Panc1 (cell line): ENCODE measurements around the gene CLTC. TPM values are rescaled to one million over a fixed set of nuclear protein-coding genes. Genes with fewer than 3 reads are reported as not detected.

ENCODE experiments used
- ATAC-seq: fragments of 200-7000 bp; cut with Tn5 transposase; 2 replicates; pipeline ENCODE4 v1.9.1; 2020; ENCODE audit warnings: mild to moderate bottlenecking, moderate library complexity
- BruUV-seq: library from RNA; stranded (reverse); fragments of 400-500 nt; replicated peaks from 2 replicates; lab custom pipeline; 2021; lab: Mats Ljungman, UMichigan
- CTCF ChIA-PET: fragments of 300-600 bp; sonication (Branson Sonifier 250); formaldehyde crosslinking; loops from one replicate; lab custom pipeline; 2022; ENCODE audit warnings: antibody characterized with exemption; lab: Charles Lee
- POLR2A ChIA-PET: fragments of 300-600 bp; sonication (Branson Sonifier 250); formaldehyde crosslinking; loops from one replicate; lab custom pipeline; 2022; ENCODE audit warnings: antibody characterized with exemption; lab: Charles Lee
- DNase-seq: peaks from one replicate; pipeline ENCODE4 v3.0.0-alpha.2; 2010; ENCODE audit warnings: low read depth, low spot score
- H3K27ac ChIP-seq: 2 replicates; pipeline ENCODE4 v1.5.1; 2011; ENCODE audit warnings: mild to moderate bottlenecking, low read length, inconsistent platforms
- H3K27me3 ChIP-seq: fragments of 200-500 bp; sonication (Bioruptor generic); 2 replicates; pipeline ENCODE4 v1.6.0; 2014; ENCODE audit warnings: low read length, inconsistent platforms; ENCODE audit not compliant: control insufficient read depth, insufficient read depth
- H3K36me3 ChIP-seq: fragments of 200-500 bp; sonication (Bioruptor generic); 2 replicates; pipeline ENCODE4 v1.5.1; 2014; ENCODE audit warnings: inconsistent platforms, mild to moderate bottlenecking, low read length, moderate library complexity; ENCODE audit not compliant: control insufficient read depth, insufficient read depth
- H3K4me1 ChIP-seq: 2 replicates; pipeline ENCODE4 v1.5.1; 2011; ENCODE audit warnings: inconsistent platforms, mild to moderate bottlenecking, low read length, moderate library complexity; ENCODE audit not compliant: control insufficient read depth, insufficient read depth
- H3K4me3 ChIP-seq, 2 experiments: 2 replicates each; pipeline ENCODE4 v1.5.1; 2011 to 2012; ENCODE audit warnings: low read depth in 2 of 2, low read length in 2 of 2, mild to moderate bottlenecking in 2 of 2, inconsistent platforms in 1 of 2, moderate library complexity in 1 of 2
- H3K9me3 ChIP-seq: fragments of 200-500 bp; sonication (Bioruptor generic); 2 replicates; pipeline ENCODE4 v1.5.1; 2014; ENCODE audit warnings: low read depth, mild to moderate bottlenecking, inconsistent platforms, low read length, moderate library complexity; ENCODE audit not compliant: control insufficient read depth, insufficient read depth
- CTCF ChIP-seq: fragments of 450-650 bp; IDR thresholded peaks from 2 replicates; pipeline ENCODE4 v1.5.1; 2017; ENCODE audit warnings: mild to moderate bottlenecking
- POLR2AphosphoS5 ChIP-seq: IDR thresholded peaks from 2 replicates; pipeline ENCODE4 v1.6.1; 2012; ENCODE audit warnings: mild to moderate bottlenecking, low read depth, low read length, moderate library complexity
- REST ChIP-seq, 2 experiments: IDR thresholded peaks; 2 replicates each; pipeline ENCODE4 v1.6.1; 2011 to 2012; ENCODE audit warnings: low read depth in 2 of 2, control low read depth in 1 of 2, low read length in 1 of 2, mild to moderate bottlenecking in 1 of 2, moderate library complexity in 1 of 2; ENCODE audit not compliant: insufficient read depth in 1 of 2
- SIN3A ChIP-seq: IDR thresholded peaks from 2 replicates; pipeline ENCODE4 v1.6.1; 2012; ENCODE audit warnings: low read depth, mild to moderate bottlenecking, low read length, moderate library complexity, borderline replicate concordance; ENCODE audit not compliant: insufficient read depth
- TCF7L2 ChIP-seq: IDR thresholded peaks from 2 replicates; pipeline ENCODE4 v1.6.1; 2011; ENCODE audit warnings: mild to moderate bottlenecking, low read depth, low read length, inconsistent platforms
- in situ Hi-C: cut with HindIII; loops from 2 replicates; pipeline ENCODE4 v1.10.0; 2016; ENCODE audit warnings: low sequenced_read_pairs, low pct_unique_long_range_greater_than_20kb
- intact Hi-C: fragments of 100-400 bp; cut with micrococcal nuclease; formaldehyde crosslinking; loops from one replicate; pipeline ENCODE4 v1.10.0; 2022; ENCODE audit not compliant: unreplicated experiment
- total RNA-seq: library from RNA; stranded (reverse); gene quantifications from one replicate; pipeline ENCODE4 v1.2.1, GENCODE V29; 2021; ENCODE audit not compliant: unreplicated experiment

Gene CLTC
- total RNA-seq, 1 experiment from 2014 or later, result 221 TPM

GRCh38 chr17:59600169-59600568 lies 19.5 kb upstream of the CLTC start:
- CTCF ChIA-PET, result no interaction called here
- TF ChIP-seq TCF7L2, result no peak
- TF ChIP-seq CTCF, result no peak
- TF ChIP-seq REST (IDR thresholded peaks at IDR 0.05; ENCODE audit: insufficient read depth in 1 of 2, low read depth in 2 of 2, low read length in 1 of 2), result no peak
- no peak for TF ChIP-seq POLR2AphosphoS5
- no peak for TF ChIP-seq SIN3A
- no peaks in the 10 kb centered on the region; the same call in 1 of the 2 replicates for H3K36me3 ChIP-seq
- no TSS peak for BruUV-seq
- no peaks in the 10 kb centered on the region for H3K9me3 ChIP-seq
- DNase-seq (no peak), ATAC-seq (no peak)
- no peak overlapping the region for H3K4me3 ChIP-seq
- in situ Hi-C loops (no loop called here), intact Hi-C loops (no loop called here)
- POLR2A ChIA-PET, result interaction anchor here (0.7 to 0.9 kb wide), 3 partner anchors 17 to 51 kb away, joined by 3 to 10 read pairs (median 4); no protein-coding TSS in a partner anchor
- H3K27ac ChIP-seq, result no peak overlapping the region
- H3K27me3 ChIP-seq, result no peaks in the 10 kb centered on the region
- H3K4me1 ChIP-seq, result no peaks in the 10 kb centered on the region

GRCh38 chr17:59601130-59601529 lies 18.6 kb upstream of the CLTC start:
- no peaks in the 10 kb centered on the region for H3K9me3 ChIP-seq
- DNase-seq, result no peak
- no peak overlapping the region for H3K4me3 ChIP-seq
- ChIA-PET POLR2A (interaction anchor here (0.9 kb wide), 1 partner anchor 16 kb away, joined by 3 read pairs; no protein-coding TSS in a partner anchor), CTCF (no interaction called here)
- no TSS peak for BruUV-seq
- intact Hi-C loops (no loop called here), in situ Hi-C loops (no loop called here)
- no peaks in the 10 kb centered on the region for H3K4me1 ChIP-seq
- ATAC-seq, result no peak
- H3K36me3 ChIP-seq, result no peaks in the 10 kb centered on the region; the same call in 1 of the 2 replicates
- H3K27me3 ChIP-seq, result no peaks in the 10 kb centered on the region
- TF ChIP-seq SIN3A (no peak), TCF7L2 (no peak), CTCF (no peak), POLR2AphosphoS5 (no peak), REST (IDR thresholded peaks at IDR 0.05; ENCODE audit: insufficient read depth in 1 of 2, low read depth in 2 of 2, low read length in 1 of 2) (no peak)
- no peak overlapping the region for H3K27ac ChIP-seq
